M059J (cell line): ENCODE measurements around the gene CTAGE6. TPM values are rescaled to one million over a fixed set of nuclear protein-coding genes. Genes with fewer than 3 reads are reported as not detected.
A peak's percentile ranks its signal among the peaks of the same experiment; 100 is the strongest.
"Not testable (repeated sequence)": the region's sequence is repeated elsewhere in the genome, so short reads cannot be mapped to it uniquely, and the experiment has no call there.

Experiments used
- DNase-seq: peaks from one replicate; pipeline ENCODE4 v3.0.0-alpha.2; 2012; ENCODE audit warnings: low read depth
- total RNA-seq: library from RNA; depleted of rRNA; stranded (reverse); fragments of >200 nt; shearing (Covaris generic); gene quantifications from 2 replicates; pipeline ENCODE4 v1.2.3, GENCODE V29; 2014; rRNA removed

The CTAGE6 gene
- total RNA-seq, 1 experiment from 2014 or later: not detected

GRCh38 chr7:143720335-143720734 is 37.2 kb downstream of the CTAGE6 start:
- not testable (repeated sequence) for DNase-seq

- DNase-seq: not testable (repeated sequence)
These were observed 41.8 kb downstream of the CTAGE6 start for GRCh38 chr7:143715543-143716193.

- DNase-seq: not testable (repeated sequence)
These were observed 42.7 kb downstream of the CTAGE6 start for GRCh38 chr7:143714581-143715454.

- DNase-seq: peak; percentile 31
These were observed 45.1 kb downstream of the CTAGE6 start for GRCh38 chr7:143712381-143712780.

DNA sequence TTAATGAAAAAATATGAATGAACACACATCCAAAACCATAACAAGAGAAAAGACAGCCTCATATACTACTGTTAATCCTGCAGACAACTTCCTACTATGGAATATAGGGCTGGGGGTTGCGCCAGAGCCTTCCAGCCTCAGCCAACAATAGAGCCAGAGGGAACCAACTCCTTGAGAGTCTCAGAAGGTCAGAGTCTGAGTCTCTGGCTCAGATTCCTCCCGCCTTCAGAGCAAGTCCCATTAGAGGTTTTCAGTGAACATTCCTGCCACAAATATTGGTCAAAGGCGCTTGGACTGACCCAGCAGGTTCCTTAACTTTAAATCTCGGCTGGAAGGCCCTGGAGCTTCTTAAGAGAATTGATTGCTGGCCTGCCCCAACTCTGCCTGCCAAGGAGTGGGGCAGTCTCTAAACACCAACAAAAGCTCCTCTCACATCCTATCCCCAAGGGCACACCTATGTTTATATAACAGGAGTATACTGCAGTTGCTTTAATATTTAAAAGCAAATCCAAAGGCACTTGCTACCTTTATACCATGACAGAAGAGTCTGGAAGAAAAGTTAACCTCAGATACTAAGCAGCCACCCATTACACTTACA is 45.7 kb downstream of the CTAGE6 start:
- DNase-seq: not testable (repeated sequence)

GRCh38 chr7:143709895-143710294 is 47.6 kb downstream of the CTAGE6 start:
- not testable (repeated sequence) for DNase-seq

Other genes starting within 250 kb of the CTAGE6 start
- gene CTAGE15, start 185.9 kb downstream of the CTAGE6 start, total RNA-seq: 0.27 TPM in 1 of 2 replicates, not detected in the other
- 2.3 and 3.9 TPM in 2 replicates for gene TCAF2, start 136.7 kb downstream of the CTAGE6 start, total RNA-seq
- gene TCAF1, start 144.5 kb upstream of the CTAGE6 start, total RNA-seq: 43.7 and 45.3 TPM in 2 replicates
- gene OR2F2, start 177.5 kb upstream of the CTAGE6 start, total RNA-seq: not detected in 2 replicates
- not detected in 2 replicates for gene OR2F1, start 197.1 kb upstream of the CTAGE6 start, total RNA-seq
- not detected in 2 replicates for gene OR6B1, start 242.6 kb upstream of the CTAGE6 start, total RNA-seq